GM12892 (cell line): ENCODE data around the gene DNAL1.

Experiments
- POLR2A ChIP-seq: IDR thresholded peaks from 2 replicates; pipeline ENCODE4 v1.6.1; 2011; ENCODE audit warnings: low read depth, low read length, control low read depth
- POLR2AphosphoS5 ChIP-seq: IDR thresholded peaks from 2 replicates; pipeline ENCODE4 v1.6.1; 2011; ENCODE audit warnings: low read depth, low read length, control low read depth

GRCh38 chr14:73630009-73630780, 14.6 kb upstream of the DNAL1 start:
- TF ChIP-seq POLR2A (no peak), POLR2AphosphoS5 (no peak)
